ENCODE results near the gene ITCH. TPM values are rescaled to one million over a fixed set of nuclear protein-coding genes. Genes with fewer than 3 reads are reported as not detected.
A peak's percentile ranks its signal among the peaks of the same experiment; 100 is the strongest.
"Not testable (repeated sequence)": the region's sequence is repeated elsewhere in the genome, so short reads cannot be mapped to it uniquely, and the experiment has no call there.

ITCH gene
- total RNA-seq, 1 donor from 2014 or later, result 42.8 TPM

GRCh38 chr20:34497596-34497995 is 134.5 kb downstream of the ITCH start:
- not testable (repeated sequence) for DNase-seq (ENCODE audit: extremely low read depth, low read depth, low spot score)

GRCh38 chr20:34500823-34501222 is 137.8 kb downstream of the ITCH start:
- DNase-seq (ENCODE audit: extremely low read depth, low read depth, low spot score), result no peak

- no peak for DNase-seq (ENCODE audit: extremely low read depth, low read depth, low spot score)
Observed at GRCh38 chr20:34506480-34506879, 143.4 kb downstream of the ITCH start.

- no peak for DNase-seq (ENCODE audit: extremely low read depth, low read depth, low spot score)
Observed at GRCh38 chr20:34507702-34508413, 144.8 kb downstream of the ITCH start.

- no peak for DNase-seq (ENCODE audit: extremely low read depth, low read depth, low spot score)
Observed at GRCh38 chr20:34510575-34510974, 147.5 kb downstream of the ITCH start.

GRCh38 chr20:34511891-34512265 is 148.8 kb downstream of the ITCH start:
- DNase-seq (ENCODE audit: extremely low read depth, low read depth, low spot score), result no peak

- DNase-seq (ENCODE audit: extremely low read depth, low read depth, low spot score), result no peak
Observed at GRCh38 chr20:34512266-34512954, 149.3 kb downstream of the ITCH start.

GRCh38 chr20:34512955-34513419 is 149.9 kb downstream of the ITCH start:
- DNase-seq (ENCODE audit: extremely low read depth, low read depth, low spot score), result no peak

- DNase-seq (ENCODE audit: extremely low read depth, low read depth, low spot score), result not testable (repeated sequence)
Observed at GRCh38 chr20:34514034-34514433, 151.0 kb downstream of the ITCH start.

- DNase-seq (ENCODE audit: extremely low read depth, low read depth, low spot score), result no peak
Observed at GRCh38 chr20:34514897-34515483, 151.9 kb downstream of the ITCH start.

- no peak for DNase-seq (ENCODE audit: extremely low read depth, low read depth, low spot score)
Observed at GRCh38 chr20:34515484-34516246, 152.6 kb downstream of the ITCH start.

GRCh38 chr20:34516247-34517113 is 153.4 kb downstream of the ITCH start, which contains the start of gene DYNLRB1:
Gene DYNLRB1, plus strand, starts transcription at chr20:34516422. Its CDS starts 37 bp downstream, at chr20:34516459.
- peak; percentile 89 for DNase-seq (ENCODE audit: extremely low read depth, low read depth, low spot score)

- no peak for DNase-seq (ENCODE audit: extremely low read depth, low read depth, low spot score)
Observed at GRCh38 chr20:34517114-34517505, 154.0 kb downstream of the ITCH start.

GRCh38 chr20:34518863-34519262 is 155.8 kb downstream of the ITCH start:
- DNase-seq (ENCODE audit: extremely low read depth, low read depth, low spot score), result not testable (repeated sequence)

- DNase-seq (ENCODE audit: extremely low read depth, low read depth, low spot score), result not testable (repeated sequence)
Observed at GRCh38 chr20:34519841-34520240, 156.8 kb downstream of the ITCH start.

- no peak for DNase-seq (ENCODE audit: extremely low read depth, low read depth, low spot score)
Observed at GRCh38 chr20:34522969-34523871, 160.1 kb downstream of the ITCH start.

- DNase-seq (ENCODE audit: extremely low read depth, low read depth, low spot score), result no peak
Observed at GRCh38 chr20:34524426-34524825, 161.4 kb downstream of the ITCH start.

GRCh38 chr20:34525342-34525708 is 162.3 kb downstream of the ITCH start:
- DNase-seq (ENCODE audit: extremely low read depth, low read depth, low spot score), result no peak

All from glomerular endothelial cell (primary cell).